GM23248 (cell line): ENCODE measurements around the gene CHRM4.

ENCODE experiments used
- EZH2 ChIP-seq: fragments of 200-600 bp; sonication (generic); IDR thresholded peaks from 2 replicates; pipeline ENCODE4 v1.6.1; 2018; ENCODE audit warnings: antibody characterized with exemption, mild to moderate bottlenecking; ENCODE audit not compliant: insufficient read depth, poor library complexity, severe bottlenecking
- EZH2phosphoT487 ChIP-seq: fragments of 200-600 bp; sonication (generic); IDR thresholded peaks from 2 replicates; pipeline ENCODE4 v1.6.1; 2018; ENCODE audit warnings: antibody characterized with exemption, moderate library complexity, mild to moderate bottlenecking, low read depth; ENCODE audit not compliant: insufficient read depth

GRCh38 chr11:46359953-46360352 is 31.6 kb downstream of the CHRM4 start:
- TF ChIP-seq EZH2 (no peak), EZH2phosphoT487 (no peak)
